BLaER1 treated with 17β-estradiol and CSF1 and Interleukin-3, amounts not matched to agents 10 nM and 100 nM (cell line): ENCODE data around the gene TEX44.
A peak's percentile ranks its signal among the peaks of the same experiment; 100 is the strongest.

ENCODE experiments used
- H3K27ac ChIP-seq, 11 experiments: shearing (Covaris generic); formaldehyde crosslinking; 2 replicates each; pipeline ENCODE4 v1.8.1; 2022
- H3K27me3 ChIP-seq, 11 experiments: shearing (Covaris generic); formaldehyde crosslinking; 2 replicates each; pipeline ENCODE4 v1.8.1; 2022
- H3K36me3 ChIP-seq, 11 experiments: shearing (Covaris generic); formaldehyde crosslinking; 2 replicates each; pipeline ENCODE4 v1.8.1; 2022
- H3K4me1 ChIP-seq, 10 experiments: shearing (Covaris generic); formaldehyde crosslinking; 2 replicates each; pipeline ENCODE4 v1.8.1; 2022
- H3K4me2 ChIP-seq, 11 experiments: shearing (Covaris generic); formaldehyde crosslinking; 2 replicates each; pipeline ENCODE4 v1.8.1; 2022
- H3K4me3 ChIP-seq, 10 experiments: shearing (Covaris generic); formaldehyde crosslinking; 2 replicates each; pipeline ENCODE4 v1.8.1; 2022
- H3K9ac ChIP-seq, 11 experiments: shearing (Covaris generic); formaldehyde crosslinking; 2 replicates each; pipeline ENCODE4 v1.8.1; 2022
- H3K9me3 ChIP-seq, 11 experiments: shearing (Covaris generic); formaldehyde crosslinking; replicated peaks in 1 of 11; 2 replicates each; pipeline ENCODE4 v1.8.1; 2022
- H4K20me1 ChIP-seq, 11 experiments: shearing (Covaris generic); formaldehyde crosslinking; 2 replicates each; pipeline ENCODE4 v1.8.1; 2022
- Cebpa-rat ChIP-seq, 11 experiments: shearing (Covaris generic); IDR thresholded peaks; 2 replicates each; pipeline ENCODE4 v1.8.1; 2022

Gene TEX44

DNA sequence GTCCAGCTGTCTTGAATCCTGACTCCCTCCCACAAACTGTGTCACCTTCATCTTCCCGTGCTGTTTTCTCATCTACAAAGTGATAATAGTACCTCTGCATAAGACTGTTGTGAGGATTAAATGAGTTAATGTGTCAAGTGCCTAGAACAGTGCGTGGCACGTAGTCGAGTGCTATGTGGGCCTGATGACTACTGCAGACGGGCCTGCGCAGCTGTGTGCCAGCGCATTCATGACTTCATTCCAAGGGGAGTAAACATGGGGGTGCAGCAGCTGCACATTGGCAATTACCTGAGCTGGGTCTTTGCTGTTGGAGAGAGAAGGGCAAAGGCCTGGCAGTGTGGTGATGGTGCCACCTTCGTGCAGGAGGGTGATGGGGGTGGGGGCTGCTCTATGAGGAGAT is 5.0 kb downstream of the TEX44 start:
- H3K9ac ChIP-seq = no peak overlapping the region
- H3K4me1 ChIP-seq = peaks cover 0 to 25% (median 17%) of the 10 kb centered on the region in 10 experiments; a peak in 15 of 20 replicates
- no peaks in the 10 kb centered on the region for H4K20me1 ChIP-seq
- no peaks in the 10 kb centered on the region for H3K27me3 ChIP-seq
- TF ChIP-seq Cebpa-rat (IDR thresholded peaks at IDR 0.05) = no peak
- peak overlapping the region in 2 of 11 experiments; percentile 1 to 12; a peak in 2 of 22 replicates for H3K4me2 ChIP-seq
- H3K9me3 ChIP-seq = no peaks in the 10 kb centered on the region
- H3K27ac ChIP-seq = no peak overlapping the region
- no peaks in the 10 kb centered on the region for H3K36me3 ChIP-seq
- no peak overlapping the region for H3K4me3 ChIP-seq

DNA sequence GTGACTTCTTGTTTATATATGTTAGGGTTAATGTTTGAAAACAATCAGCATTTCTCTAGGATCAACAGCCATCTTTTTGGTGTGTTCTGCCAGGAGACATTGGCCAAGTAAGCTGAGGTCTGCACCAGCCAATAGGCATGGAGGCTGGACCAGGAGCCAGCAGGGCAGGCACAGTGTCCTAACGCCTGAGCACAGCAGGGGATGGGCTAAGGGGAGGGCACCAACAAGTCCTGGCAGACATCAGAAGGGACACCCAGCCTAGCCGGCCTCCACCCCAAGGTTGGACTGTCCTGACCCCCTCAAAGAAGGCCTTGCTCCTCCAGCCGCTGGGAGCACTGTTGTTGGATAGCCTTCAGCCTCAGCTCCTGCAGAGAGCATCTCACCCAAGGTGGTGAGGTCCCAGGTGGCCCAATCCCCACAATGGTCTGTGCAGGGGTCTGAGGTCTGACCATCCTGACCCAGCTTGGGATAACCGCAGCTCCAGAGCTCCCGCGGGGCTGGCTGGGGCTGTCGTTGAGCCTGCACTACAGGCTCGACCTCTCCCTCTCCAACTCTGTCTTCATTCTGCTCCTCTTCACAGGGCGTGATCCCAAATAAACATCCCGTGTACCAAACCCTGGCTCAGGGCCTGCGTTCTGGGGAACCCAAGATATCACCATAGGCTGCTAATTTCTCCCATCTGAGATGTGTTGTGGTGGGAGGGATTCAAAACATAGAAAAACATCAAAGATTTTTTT is 8.1 kb downstream of the TEX44 start:
- no peaks in the 10 kb centered on the region for H3K27me3 ChIP-seq
- no peaks in the 10 kb centered on the region for H3K9me3 ChIP-seq
- no peak overlapping the region for H3K4me3 ChIP-seq
- H3K27ac ChIP-seq = peak overlapping the region in 1 of 11 experiments; percentile 9; a peak in 1 of 22 replicates
- H3K4me2 ChIP-seq = no peak overlapping the region; a peak in 1 of 22 replicates
- no peaks in the 10 kb centered on the region for H3K36me3 ChIP-seq
- H3K9ac ChIP-seq = no peak overlapping the region; a peak in 1 of 22 replicates
- H4K20me1 ChIP-seq = no peaks in the 10 kb centered on the region
- peaks cover 24 to 53% (median 44%) of the 10 kb centered on the region in 10 experiments for H3K4me1 ChIP-seq
- TF ChIP-seq Cebpa-rat (IDR thresholded peaks at IDR 0.05) = no peak

DNA sequence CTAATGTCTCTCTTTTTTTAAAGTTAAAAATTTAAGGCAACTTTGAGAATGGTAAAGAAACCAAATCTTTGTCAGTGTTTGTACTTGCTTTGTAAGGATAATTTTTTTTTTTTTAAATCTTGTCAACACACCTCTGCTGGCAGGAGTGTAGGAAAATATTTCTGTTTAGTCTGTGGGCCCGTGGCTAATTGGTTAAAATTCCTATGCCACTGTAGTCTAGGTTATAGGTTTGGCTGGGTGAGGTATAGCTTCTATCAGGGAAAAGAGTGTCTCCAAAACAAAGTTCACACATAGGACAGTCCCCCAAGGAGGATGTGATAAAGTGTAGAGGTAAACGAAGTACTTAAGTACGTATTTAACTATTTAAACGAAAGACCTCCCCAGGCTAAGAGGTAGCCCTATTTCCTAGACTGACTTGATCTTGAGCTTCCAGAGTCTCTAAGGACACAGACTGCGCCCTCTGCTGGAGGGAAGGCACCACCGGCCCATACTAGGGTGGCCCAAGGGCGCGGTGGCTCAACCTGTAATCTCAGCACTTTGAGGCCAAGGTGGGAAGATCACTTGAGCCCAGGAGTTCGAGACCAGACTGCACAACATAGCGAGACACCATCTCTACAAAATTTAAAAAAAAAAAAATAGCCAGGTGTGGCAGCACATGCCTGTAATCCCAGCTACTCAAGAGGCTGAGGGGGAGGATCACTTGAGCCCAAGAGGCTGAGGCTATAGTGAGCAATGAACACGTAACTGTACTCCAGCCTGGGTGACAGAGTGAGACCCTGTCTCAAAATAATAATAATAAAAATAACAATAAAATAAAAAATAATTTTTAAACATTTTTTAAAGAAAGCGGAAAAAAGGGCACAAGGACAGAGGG is 8.9 kb downstream of the TEX44 start:
- H3K9me3 ChIP-seq = no peaks in the 10 kb centered on the region
- peak overlapping the region in 5 of 11 experiments; percentile 96 to 99 (median 98); a peak in 8 of 22 replicates for H3K4me2 ChIP-seq
- no peaks in the 10 kb centered on the region for H3K27me3 ChIP-seq
- H3K9ac ChIP-seq = no peak overlapping the region; a peak in 2 of 22 replicates
- H3K4me1 ChIP-seq = peaks cover 28 to 61% (median 52%) of the 10 kb centered on the region in 10 experiments
- H3K27ac ChIP-seq = no peak overlapping the region; a peak in 1 of 22 replicates
- TF ChIP-seq Cebpa-rat (IDR thresholded peaks at IDR 0.05) = no peak
- no peaks in the 10 kb centered on the region for H3K36me3 ChIP-seq
- H3K4me3 ChIP-seq = no peak overlapping the region
- no peaks in the 10 kb centered on the region for H4K20me1 ChIP-seq

DNA sequence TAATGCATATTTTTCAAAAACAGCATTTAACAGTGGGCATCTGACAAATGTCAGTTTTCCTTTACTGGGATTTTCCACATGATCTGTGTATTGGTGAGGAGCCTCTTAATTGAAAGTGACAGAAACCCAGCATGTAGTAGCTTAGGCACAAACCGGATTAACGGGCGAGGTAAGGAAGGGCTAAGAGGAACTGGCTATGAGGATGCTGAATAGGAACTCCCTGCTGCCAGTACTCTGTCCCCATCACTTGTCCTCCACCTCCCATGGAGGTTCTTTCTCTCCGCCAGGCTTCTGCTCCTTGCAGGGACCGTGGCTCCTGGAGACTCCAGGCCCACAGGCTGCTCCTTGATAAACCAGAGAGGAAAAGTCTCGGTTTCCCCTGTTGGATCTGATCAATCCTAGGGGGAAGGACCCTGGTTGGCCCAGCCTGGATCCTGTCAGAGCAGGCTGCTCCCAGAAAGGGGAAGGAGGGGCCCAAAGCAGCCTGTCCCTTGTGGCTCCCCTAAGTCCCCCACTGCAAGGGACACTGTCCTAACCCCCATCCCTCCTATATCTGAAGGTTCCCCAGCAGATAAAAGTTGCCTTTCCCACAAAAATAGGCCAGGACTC is 10.3 kb downstream of the TEX44 start:
- Histone ChIP-seq H4K20me1 (no peaks in the 10 kb centered on the region), H3K27ac (peak overlapping the region in 6 of 11 experiments; percentile 91 to 98 (median 96); a peak in 10 of 22 replicates), H3K9me3 (no peaks in the 10 kb centered on the region), H3K27me3 (no peaks in the 10 kb centered on the region), H3K9ac (peak overlapping the region in 6 of 11 experiments; percentile 82 to 93 (median 90); a peak in 13 of 22 replicates), H3K4me3 (peak overlapping the region in 1 of 10 experiments; percentile 61; a peak in 1 of 20 replicates), H3K4me1 (peaks cover 28 to 72% (median 61%) of the 10 kb centered on the region in 10 experiments), H3K36me3 (no peaks in the 10 kb centered on the region), H3K4me2 (peak overlapping the region; percentile 89 to 100 (median 97); a peak in 21 of 22 replicates)
- TF ChIP-seq Cebpa-rat (IDR thresholded peaks at IDR 0.05) = no peak

DNA sequence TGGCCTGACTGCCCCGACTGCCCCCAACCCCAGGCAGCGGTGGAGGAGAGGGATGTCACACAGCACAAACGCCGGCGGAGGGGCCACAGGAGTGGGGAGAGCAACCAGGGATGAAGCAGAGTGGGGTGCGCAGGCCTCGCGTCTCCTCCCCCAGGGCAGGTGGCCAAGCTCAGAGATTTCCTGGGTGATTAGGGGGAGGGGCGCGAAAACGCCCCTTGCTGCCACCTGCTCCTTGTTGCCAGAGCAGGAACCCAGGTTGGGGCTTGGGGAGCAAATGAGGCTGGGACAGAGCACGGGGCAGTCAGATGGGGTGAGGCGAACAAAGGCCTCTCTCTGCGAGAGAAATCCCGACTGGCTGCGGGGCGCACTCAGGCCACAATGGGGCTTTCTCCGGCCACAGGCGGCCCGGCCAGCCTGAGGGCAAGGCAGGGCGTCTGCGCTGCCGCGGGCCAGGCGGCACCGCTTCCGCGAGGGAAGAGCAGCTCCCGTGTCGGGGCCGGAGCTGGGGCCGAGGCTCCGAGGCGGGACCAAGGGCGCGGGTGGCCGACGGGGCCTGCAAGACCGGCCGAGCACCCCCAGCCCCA is 11.5 kb downstream of the TEX44 start:
- Histone ChIP-seq H3K9ac (peak overlapping the region; percentile 79 to 97 (median 89)), H3K4me1 (peaks cover 28 to 79% (median 70%) of the 10 kb centered on the region in 10 experiments), H3K27ac (peak overlapping the region; percentile 87 to 98 (median 95)), H3K27me3 (no peaks in the 10 kb centered on the region), H3K9me3 (no peaks in the 10 kb centered on the region), H3K4me2 (peak overlapping the region; percentile 89 to 100 (median 97)), H4K20me1 (no peaks in the 10 kb centered on the region), H3K4me3 (peak overlapping the region; percentile 47 to 70 (median 61)), H3K36me3 (no peaks in the 10 kb centered on the region)
- no peak for TF ChIP-seq Cebpa-rat (IDR thresholded peaks at IDR 0.05)

DNA sequence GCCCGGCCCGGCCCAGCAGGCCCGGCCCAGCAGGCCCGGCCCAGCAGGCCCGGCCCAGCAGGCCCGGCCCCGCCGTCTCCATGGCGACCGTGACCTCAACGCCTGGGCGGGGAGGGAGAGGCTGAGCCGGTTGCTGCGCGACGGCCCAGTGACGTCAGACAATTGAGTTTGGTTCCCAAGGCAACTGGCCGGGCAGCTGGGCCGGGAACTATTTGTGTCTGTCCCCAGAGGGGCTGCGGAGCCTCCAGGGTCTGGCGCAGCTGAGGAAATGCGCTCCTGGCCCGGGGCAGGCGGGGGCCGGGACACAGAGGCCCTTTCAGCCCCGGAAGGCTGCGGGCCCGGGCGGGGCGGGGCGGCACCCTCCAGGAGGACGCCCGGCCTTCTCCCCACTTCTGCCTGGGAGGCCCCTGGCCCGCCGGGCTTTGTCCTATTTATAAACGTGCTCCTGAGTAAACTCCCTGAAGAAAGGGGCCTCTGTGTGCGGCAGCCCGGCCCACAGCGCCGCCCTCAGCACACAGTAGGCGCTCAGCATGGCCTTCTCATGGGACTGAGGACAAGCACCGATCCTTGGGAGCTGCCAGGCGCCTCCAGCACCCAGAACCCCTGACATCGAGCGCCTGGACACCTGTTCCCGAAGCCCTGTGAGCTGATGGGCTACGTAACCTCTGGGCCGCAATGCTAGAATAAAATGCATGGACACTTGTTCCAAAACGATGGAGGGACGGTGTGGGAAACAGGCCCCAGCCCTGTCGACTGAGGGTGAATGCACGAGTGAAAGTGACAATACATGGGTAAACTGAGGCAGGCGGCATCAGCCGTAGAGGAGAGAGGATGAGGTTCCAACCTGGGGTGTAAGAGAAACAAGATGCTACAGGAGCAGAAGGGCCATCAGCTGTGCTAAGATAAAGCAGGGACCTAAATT is 12.3 kb downstream of the TEX44 start:
- peak overlapping the region; percentile 79 to 97 (median 89) for H3K9ac ChIP-seq
- peak overlapping the region; percentile 47 to 70 (median 61) for H3K4me3 ChIP-seq

DNA sequence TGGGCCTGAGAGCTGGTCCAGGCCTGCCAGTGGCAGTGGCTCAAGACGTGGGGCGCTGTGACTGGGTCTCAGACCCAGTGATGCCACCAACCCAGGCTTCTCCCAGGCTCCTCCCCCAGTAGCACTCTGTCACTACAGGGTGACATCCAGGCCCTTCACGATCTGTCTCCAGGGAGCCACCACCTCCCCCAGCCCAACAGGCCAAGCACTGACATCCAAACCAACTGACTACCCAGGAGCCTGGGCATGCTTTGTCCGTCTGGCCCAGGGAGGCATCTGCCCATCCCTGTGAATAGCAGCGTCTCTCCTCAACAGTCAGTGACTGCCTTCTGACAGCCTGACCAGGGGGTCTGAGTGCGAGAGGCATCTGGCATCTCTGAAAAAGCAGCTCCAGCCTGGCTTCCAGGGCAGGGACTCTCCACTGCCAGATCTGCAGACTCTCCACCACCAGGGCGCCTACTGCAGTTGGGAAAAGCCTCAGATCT is 13.0 kb downstream of the TEX44 start:
- Histone ChIP-seq H4K20me1 (no peaks in the 10 kb centered on the region), H3K36me3 (no peaks in the 10 kb centered on the region), H3K4me3 (peak overlapping the region in 5 of 10 experiments; percentile 53 to 66 (median 61); a peak in 9 of 20 replicates), H3K9me3 (no peaks in the 10 kb centered on the region), H3K4me2 (peak overlapping the region; percentile 89 to 100 (median 97)), H3K27ac (peak overlapping the region; percentile 87 to 98 (median 95)), H3K27me3 (no peaks in the 10 kb centered on the region), H3K9ac (peak overlapping the region; percentile 79 to 97 (median 89)), H3K4me1 (peaks cover 33 to 93% (median 83%) of the 10 kb centered on the region in 10 experiments)
- no peak for TF ChIP-seq Cebpa-rat (IDR thresholded peaks at IDR 0.05)

More for the DNA sequence above, 12.3 kb downstream of the TEX44 start:
- Histone ChIP-seq H3K27ac (peak overlapping the region; percentile 87 to 98 (median 95)), H3K4me1 (peaks cover 28 to 86% (median 77%) of the 10 kb centered on the region in 10 experiments), H3K4me2 (peak overlapping the region; percentile 89 to 100 (median 97)), H3K9me3 (no peaks in the 10 kb centered on the region), H4K20me1 (no peaks in the 10 kb centered on the region), H3K36me3 (no peaks in the 10 kb centered on the region), H3K27me3 (no peaks in the 10 kb centered on the region)
- no peak for TF ChIP-seq Cebpa-rat (IDR thresholded peaks at IDR 0.05)
